Esophagus (tissue), 2 donors: ENCODE measurements around the gene RGS7. TPM values are rescaled to one million over a fixed set of nuclear protein-coding genes. Genes with fewer than 3 reads are reported as not detected.

Source experiments
- H3K27ac ChIP-seq, 2 donors: one replicate each; pipeline ENCODE4 v1.5.1; 2013; ENCODE audit warnings: low read depth in 2 of 2, mild to moderate bottlenecking in 2 of 2, inconsistent platforms in 1 of 2, low read length in 1 of 2, moderate library complexity in 1 of 2
- H3K27me3 ChIP-seq, 2 donors: one replicate each; pipeline ENCODE4 v1.6.1; 2013; ENCODE audit warnings: low read length in 2 of 2, control low read depth in 1 of 2, mild to moderate bottlenecking in 1 of 2; ENCODE audit not compliant: insufficient read depth in 2 of 2, control insufficient read depth in 1 of 2
- H3K36me3 ChIP-seq, 2 donors: one replicate each; pipeline ENCODE4 v1.6.1; 2013; ENCODE audit warnings: low read length in 1 of 2; ENCODE audit not compliant: control insufficient read depth in 2 of 2, insufficient read depth in 2 of 2
- H3K4me1 ChIP-seq, 2 donors: one replicate each; pipeline ENCODE4 v1.6.1; 2013; ENCODE audit warnings: low read length in 1 of 2; ENCODE audit not compliant: control insufficient read depth in 2 of 2, insufficient read depth in 2 of 2
- H3K4me3 ChIP-seq, 2 donors: one replicate each; pipeline ENCODE4 v1.5.1; 2013; ENCODE audit warnings: low read length in 2 of 2, mild to moderate bottlenecking in 2 of 2, low read depth in 1 of 2, moderate library complexity in 1 of 2
- H3K9me3 ChIP-seq, 2 donors: one replicate each; pipeline ENCODE4 v1.6.1; 2013; ENCODE audit warnings: mild to moderate bottlenecking in 2 of 2, low read depth in 1 of 2, low read length in 1 of 2, moderate library complexity in 1 of 2; ENCODE audit not compliant: control insufficient read depth in 2 of 2, insufficient read depth in 1 of 2
- WGBS, 2 donors: extraction: QIAGEN DNeasy Blood & Tissue Kit; methylation state at CpG; one replicate each; pipeline ENCODE4 v1.1.7; 2013; 5-methylcytosine and 5-hydroxymethylcytosine counted together
- polyA plus RNA-seq, 2 donors: library from polyadenylated mRNA; stranded (reverse); fragments of 200-250 nt; gene quantifications; one replicate each; pipeline ENCODE4 v1.2.3, GENCODE V29; 2013
- donor health status: healthy with polysubstance abuse.
- donor health status: Bipolar disorder and iron deficiency.

The RGS7 gene
- polyA plus RNA-seq, 2 donors: 0.02 TPM; not detected in 1

DNA sequence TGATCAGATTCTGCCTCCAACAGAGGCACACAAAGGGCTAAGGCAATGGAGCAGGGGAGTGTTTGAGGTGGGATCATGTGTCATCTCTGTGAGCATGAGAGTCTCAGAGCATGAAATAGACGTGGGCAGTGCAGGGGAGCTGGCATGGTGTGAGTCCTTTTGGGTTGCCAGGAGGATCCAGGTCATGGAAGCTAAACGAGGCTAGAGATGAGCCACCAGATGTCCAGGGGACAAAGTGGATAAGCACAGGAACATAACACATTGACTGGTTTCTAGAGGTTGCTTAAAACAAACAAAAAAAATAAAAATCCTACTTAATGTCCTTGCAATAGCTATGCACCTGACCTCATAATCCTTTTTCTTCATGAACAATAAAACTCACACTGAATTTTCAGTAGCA, 490.3 kb downstream of the RGS7 start:
- Histone ChIP-seq H3K4me1 (no peaks in the 10 kb centered on the region), H3K36me3 (no peaks in the 10 kb centered on the region), H3K9me3 (peaks cover 0 to 6% of the 10 kb centered on the region in 2 donors), H3K27me3 (no peaks in the 10 kb centered on the region), H3K27ac (no peak overlapping the region), H3K4me3 (no peak overlapping the region)
- 39 to 45% methylated on average over 2 of the region's 2 CpGs for WGBS, 2 donors

- H3K27ac ChIP-seq: no peak overlapping the region
- H3K4me1 ChIP-seq: no peaks in the 10 kb centered on the region
- H3K4me3 ChIP-seq: no peak overlapping the region
- WGBS, 2 donors: 73 to 80% methylated on average over 3 of the region's 3 CpGs
- no peaks in the 10 kb centered on the region for H3K9me3 ChIP-seq
- H3K36me3 ChIP-seq: no peaks in the 10 kb centered on the region
- H3K27me3 ChIP-seq: no peaks in the 10 kb centered on the region
Measured at GRCh38 chr1:240860023-240860422, 497.0 kb downstream of the RGS7 start.

DNA sequence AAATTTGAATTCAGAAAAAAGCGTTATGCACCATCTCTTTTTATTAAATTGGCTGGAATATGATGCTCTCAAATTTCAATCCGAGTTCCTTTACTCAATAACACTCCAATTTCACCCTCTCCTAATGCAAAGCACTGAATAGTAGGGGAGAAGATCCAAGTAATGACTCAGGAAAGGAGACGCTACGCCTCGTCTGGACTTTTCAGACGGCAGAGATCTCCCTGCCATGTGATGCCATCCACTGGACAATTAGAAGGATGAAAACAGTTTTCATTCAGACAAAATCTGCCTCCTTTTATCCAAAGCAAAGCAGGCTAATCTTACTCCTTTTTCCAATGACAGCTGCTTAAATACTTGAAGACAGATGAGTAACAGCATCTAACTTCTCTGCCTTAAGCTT, 502.6 kb downstream of the RGS7 start:
- no peaks in the 10 kb centered on the region for H3K9me3 ChIP-seq
- WGBS, 2 donors: 62 to 64% methylated on average over 6 of the region's 6 CpGs
- no peaks in the 10 kb centered on the region for H3K36me3 ChIP-seq
- H3K4me1 ChIP-seq: no peaks in the 10 kb centered on the region
- H3K4me3 ChIP-seq: no peak overlapping the region
- H3K27ac ChIP-seq: no peak overlapping the region
- no peaks in the 10 kb centered on the region for H3K27me3 ChIP-seq

GRCh38 chr1:240847325-240847724, 509.7 kb downstream of the RGS7 start:
- Histone ChIP-seq H3K4me1 (no peaks in the 10 kb centered on the region), H3K27ac (no peak overlapping the region)
- WGBS, 2 donors: 75 to 81% methylated on average over 2 of the region's 2 CpGs

DNA sequence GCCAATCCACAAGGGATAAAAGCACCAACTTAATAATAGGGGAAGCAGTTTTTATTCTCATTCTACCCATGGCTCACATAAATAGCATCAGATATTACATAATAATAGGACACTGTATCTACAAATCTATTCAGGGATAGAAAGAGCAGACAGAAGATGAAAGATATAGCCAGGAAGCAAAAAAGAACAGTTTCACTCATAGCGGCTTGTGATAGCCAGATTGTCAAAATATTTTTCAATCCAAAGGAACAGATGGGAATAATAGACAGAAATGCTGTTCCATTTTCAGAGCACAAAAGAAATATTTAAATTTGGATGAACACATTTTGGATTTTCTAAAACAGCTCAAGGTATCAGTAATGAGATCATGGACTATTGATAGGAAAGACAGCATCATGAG, 512.5 kb downstream of the RGS7 start:
- Histone ChIP-seq H3K4me3 (no peak overlapping the region), H3K36me3 (no peaks in the 10 kb centered on the region), H3K27me3 (no peaks in the 10 kb centered on the region), H3K4me1 (no peaks in the 10 kb centered on the region), H3K9me3 (no peaks in the 10 kb centered on the region), H3K27ac (no peak overlapping the region)
- 90 to 91% methylated on average over 1 of the region's 1 CpG for WGBS, 2 donors

More at GRCh38 chr1:240847325-240847724, 509.7 kb downstream of the RGS7 start:
- H3K9me3 ChIP-seq: no peaks in the 10 kb centered on the region
- no peaks in the 10 kb centered on the region for H3K27me3 ChIP-seq
- H3K36me3 ChIP-seq: no peaks in the 10 kb centered on the region
- H3K4me3 ChIP-seq: no peak overlapping the region

DNA sequence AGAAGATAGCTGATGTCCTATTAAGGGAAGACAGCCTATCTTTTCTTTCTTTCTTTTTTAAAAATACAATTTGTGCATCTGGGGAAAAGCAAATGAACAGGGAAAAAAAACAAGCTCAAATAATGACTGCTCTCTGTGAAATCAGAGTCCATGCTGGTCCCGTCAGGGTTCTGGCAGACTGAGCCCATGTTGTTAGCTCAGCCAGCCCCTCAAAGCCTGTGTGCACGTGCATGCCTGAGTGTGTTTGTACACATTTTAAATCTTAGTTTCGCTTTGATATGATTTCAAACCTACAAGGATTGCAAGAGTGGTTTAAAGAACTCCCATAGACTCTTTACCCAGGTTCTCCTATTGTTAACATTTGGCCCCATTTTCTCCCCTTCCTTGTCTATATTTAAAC, 513.2 kb downstream of the RGS7 start:
- Histone ChIP-seq H3K4me1 (no peaks in the 10 kb centered on the region), H3K36me3 (no peaks in the 10 kb centered on the region), H3K27me3 (no peaks in the 10 kb centered on the region), H3K4me3 (no peak overlapping the region), H3K27ac (no peak overlapping the region), H3K9me3 (no peaks in the 10 kb centered on the region)
- 32 to 38% methylated on average over 3 of the region's 3 CpGs for WGBS, 2 donors

DNA sequence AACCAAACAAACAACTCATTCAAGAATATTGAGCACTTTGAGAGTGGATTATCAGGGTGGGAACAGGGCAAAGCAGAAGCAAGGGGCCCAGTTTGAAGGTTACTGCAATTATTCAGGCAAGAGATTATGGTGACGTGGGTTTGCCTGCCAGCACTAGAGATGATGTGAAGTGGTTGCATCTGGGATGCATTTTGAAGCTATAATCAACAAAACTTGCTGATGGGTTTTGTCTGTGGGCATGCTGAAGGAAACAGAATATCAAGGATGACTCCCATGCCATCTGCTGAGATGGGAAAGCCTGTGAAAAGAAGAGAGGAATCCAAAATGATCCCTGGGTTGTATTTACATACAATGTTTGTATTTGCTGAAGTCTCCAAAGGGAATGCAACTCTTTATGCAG, 520.7 kb downstream of the RGS7 start:
- H3K4me3 ChIP-seq: no peak overlapping the region
- H3K9me3 ChIP-seq: no peaks in the 10 kb centered on the region
- 45 to 60% methylated on average over 1 of the region's 1 CpG for whole genome bisulfite sequencing, 2 donors
- H3K36me3 ChIP-seq: no peaks in the 10 kb centered on the region
- no peaks in the 10 kb centered on the region for H3K27me3 ChIP-seq
- H3K27ac ChIP-seq: no peak overlapping the region
- no peaks in the 10 kb centered on the region for H3K4me1 ChIP-seq

DNA sequence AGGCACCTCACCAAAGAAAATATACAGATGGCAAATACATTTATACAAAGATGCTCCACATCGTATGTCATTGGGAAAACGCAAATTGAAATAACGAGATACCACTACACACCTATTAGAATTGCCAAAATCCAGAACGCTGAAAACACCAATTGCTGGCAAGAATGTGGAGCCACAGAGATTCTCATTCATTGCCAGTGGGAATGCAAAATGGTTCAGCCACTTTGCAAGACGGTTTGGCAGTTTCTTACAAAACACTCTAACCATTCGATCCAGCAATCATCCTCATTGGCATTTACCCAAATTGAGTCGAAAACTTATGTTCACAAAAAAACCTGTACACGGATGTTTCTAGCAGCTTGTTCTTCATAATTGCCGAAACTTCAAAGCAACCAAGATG, 521.7 kb downstream of the RGS7 start:
- no peaks in the 10 kb centered on the region for H3K9me3 ChIP-seq
- no peaks in the 10 kb centered on the region for H3K27me3 ChIP-seq
- no peaks in the 10 kb centered on the region for H3K36me3 ChIP-seq
- H3K4me1 ChIP-seq: no peaks in the 10 kb centered on the region
- no peak overlapping the region for H3K27ac ChIP-seq
- no peak overlapping the region for H3K4me3 ChIP-seq
- 91 to 92% methylated on average over 9 of the region's 9 CpGs for WGBS, 2 donors

- no peaks in the 10 kb centered on the region for H3K9me3 ChIP-seq
- 80 to 83% methylated on average over 6 of the region's 6 CpGs for WGBS, 2 donors
- no peak overlapping the region for H3K27ac ChIP-seq
- H3K4me1 ChIP-seq: no peaks in the 10 kb centered on the region
- H3K4me3 ChIP-seq: no peak overlapping the region
- no peaks in the 10 kb centered on the region for H3K27me3 ChIP-seq
- H3K36me3 ChIP-seq: no peaks in the 10 kb centered on the region
Measured at GRCh38 chr1:240833075-240833474, 523.9 kb downstream of the RGS7 start.

DNA sequence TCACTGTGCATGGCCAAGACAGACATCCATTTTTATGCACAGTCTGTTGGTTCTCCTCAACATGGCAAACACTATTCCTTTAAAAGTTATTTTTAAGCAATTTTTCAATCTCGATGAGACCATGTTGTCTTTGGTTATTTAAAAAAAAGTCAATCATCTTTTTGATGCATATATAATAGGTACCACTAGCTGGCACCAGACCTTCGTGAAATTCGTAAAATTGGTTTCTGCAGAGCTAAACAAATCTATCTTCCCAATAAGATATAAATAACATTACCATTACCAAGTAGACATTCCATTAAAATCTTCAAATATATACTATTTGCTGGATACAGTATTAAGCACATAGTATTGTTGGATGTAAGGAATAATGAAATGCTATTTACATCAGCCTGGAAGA, 525.1 kb downstream of the RGS7 start:
- no peaks in the 10 kb centered on the region for H3K9me3 ChIP-seq
- H3K4me1 ChIP-seq: no peaks in the 10 kb centered on the region
- 35 to 41% methylated on average over 3 of the region's 3 CpGs for WGBS, 2 donors
- H3K36me3 ChIP-seq: no peaks in the 10 kb centered on the region
- no peaks in the 10 kb centered on the region for H3K27me3 ChIP-seq
- H3K27ac ChIP-seq: no peak overlapping the region
- no peak overlapping the region for H3K4me3 ChIP-seq
